ENCODE data around the gene KDM6B. TPM values are rescaled to one million over a fixed set of nuclear protein-coding genes. Genes with fewer than 3 reads are reported as not detected.
A peak's percentile ranks its signal among the peaks of the same experiment; 100 is the strongest.

The KDM6B gene
- total RNA-seq, 1 donor from 2014 or later: 15.1 TPM

- DNase-seq (ENCODE audit: low spot score in 2 of 2): no peak
- FAIRE-seq: no peak
These were observed 15.2 kb downstream of the KDM6B start for GRCh38 chr17:7849130-7849750.

GRCh38 chr17:7849751-7850504 is 15.9 kb downstream of the KDM6B start:
- no peak for DNase-seq (ENCODE audit: low spot score in 2 of 2)

GRCh38 chr17:7850701-7851437 is 16.9 kb downstream of the KDM6B start:
- FAIRE-seq: no peak
- no peak for DNase-seq (ENCODE audit: low spot score in 2 of 2)

More at GRCh38 chr17:7849751-7850504, 15.9 kb downstream of the KDM6B start:
- FAIRE-seq: no peak

- no peak for FAIRE-seq
- peak; percentile 89 to 91 for DNase-seq (ENCODE audit: low spot score in 2 of 2)
These were observed 17.6 kb downstream of the KDM6B start for GRCh38 chr17:7851438-7852261.

GRCh38 chr17:7852262-7852670 is 18.2 kb downstream of the KDM6B start:
- FAIRE-seq (no peak), DNase-seq (ENCODE audit: low spot score in 2 of 2) (no peak)

- FAIRE-seq: no peak
- no peak for DNase-seq (ENCODE audit: low spot score in 2 of 2)
These were observed 19.1 kb downstream of the KDM6B start for GRCh38 chr17:7852919-7853690.

- FAIRE-seq (no peak), DNase-seq (ENCODE audit: low spot score in 2 of 2) (no peak)
These were observed 19.6 kb downstream of the KDM6B start for GRCh38 chr17:7853691-7854038.

GRCh38 chr17:7854078-7854777 is 20.2 kb downstream of the KDM6B start:
- FAIRE-seq: no peak
- no peak for DNase-seq (ENCODE audit: low spot score in 2 of 2)

GRCh38 chr17:7854851-7855659 is 21.0 kb downstream of the KDM6B start, which contains the start of gene TMEM88:
TMEM88 (plus strand) TSS chr17:7855066; CDS start chr17:7855075, 9 bp downstream.
- DNase-seq (ENCODE audit: low spot score in 2 of 2) (peak in 1 of 2 donors; percentile 14), FAIRE-seq (no peak)

- FAIRE-seq: no peak
These were observed 21.6 kb downstream of the KDM6B start for GRCh38 chr17:7855660-7856010.

GRCh38 chr17:7856011-7856810 is 22.2 kb downstream of the KDM6B start:
- no peak for FAIRE-seq
- peak; percentile 26 to 29 for DNase-seq (ENCODE audit: low spot score in 2 of 2)

More at GRCh38 chr17:7855660-7856010, 21.6 kb downstream of the KDM6B start:
- no peak for DNase-seq (ENCODE audit: low spot score in 2 of 2)

- peak; percentile 86 to 93 for DNase-seq (ENCODE audit: low spot score in 2 of 2)
- no peak for FAIRE-seq
These were observed 23.0 kb downstream of the KDM6B start, which contains the start of gene NAA38 for GRCh38 chr17:7856811-7857712. NAA38 (minus strand) TSS chr17:7857559; CDS start chr17:7857463, 96 bp downstream.

- FAIRE-seq: no peak
These were observed 23.9 kb downstream of the KDM6B start, which contains the start of gene CYB5D1 for GRCh38 chr17:7857713-7858521. CYB5D1 (plus strand) TSS chr17:7858003; CDS start chr17:7858135, 132 bp downstream.

GRCh38 chr17:7858522-7858810 is 24.4 kb downstream of the KDM6B start:
- FAIRE-seq (no peak), DNase-seq (ENCODE audit: low spot score in 2 of 2) (no peak)

More at GRCh38 chr17:7857713-7858521, 23.9 kb downstream of the KDM6B start, which contains the start of gene CYB5D1:
- DNase-seq (ENCODE audit: low spot score in 2 of 2): peak; percentile 70 to 77

- DNase-seq (ENCODE audit: low spot score in 2 of 2) (no peak), FAIRE-seq (no peak)
These were observed 25.0 kb downstream of the KDM6B start for GRCh38 chr17:7859028-7859427.

Data from frontal cortex (tissue), 4 donors.